ENCODE measurements around the gene NLRC5. TPM values are rescaled to one million over a fixed set of nuclear protein-coding genes. Genes with fewer than 3 reads are reported as not detected.

Gene NLRC5
- total RNA-seq, 4 donors from 2014 or later = 47.6 to 314 (median 80.8) TPM

GRCh38 chr16:56965149-56966092 lies 23.9 kb upstream of the NLRC5 start:
- Histone ChIP-seq H3K4me1 (peaks cover 0 to 8% (median 7%) of the 10 kb centered on the region in 4 donors), H3K36me3 (no peaks in the 10 kb centered on the region), H3K27ac (peak overlapping the region in 1 of 4 donors; percentile 31), H3K9me3 (no peaks in the 10 kb centered on the region), H3K4me3 (no peak overlapping the region), H3K27me3 (no peaks in the 10 kb centered on the region)
- TF ChIP-seq POLR2A (IDR thresholded peaks at IDR 0.05) = no peak
- TF ChIP-seq CTCF (IDR thresholded peaks at IDR 0.05) = no peak
- DNase-seq = no peak

- Histone ChIP-seq H3K4me1 (peaks cover 0 to 11% (median 8%) of the 10 kb centered on the region in 4 donors), H3K36me3 (no peaks in the 10 kb centered on the region), H3K9me3 (no peaks in the 10 kb centered on the region), H3K27me3 (no peaks in the 10 kb centered on the region), H3K27ac (peak overlapping the region in 1 of 4 donors; percentile 31), H3K4me3 (no peak overlapping the region)
- no peak for DNase-seq
- TF ChIP-seq CTCF (IDR thresholded peaks at IDR 0.05) = no peak
- TF ChIP-seq POLR2A (IDR thresholded peaks at IDR 0.05) = no peak
These were observed 23.3 kb upstream of the NLRC5 start for GRCh38 chr16:56966093-56966475.

GRCh38 chr16:56967733-56968132 lies 21.6 kb upstream of the NLRC5 start:
- no peak for TF ChIP-seq CTCF (IDR thresholded peaks at IDR 0.05)
- TF ChIP-seq POLR2A (IDR thresholded peaks at IDR 0.05) = no peak
- no peak for DNase-seq

GRCh38 chr16:56969769-56970168 lies 19.6 kb upstream of the NLRC5 start:
- H3K27ac ChIP-seq = no peak overlapping the region
- no peak for DNase-seq
- TF ChIP-seq POLR2A (IDR thresholded peaks at IDR 0.05) (no peak), CTCF (IDR thresholded peaks at IDR 0.05) (no peak)
- peaks cover 0 to 16% (median 3%) of the 10 kb centered on the region in 4 donors for H3K4me1 ChIP-seq
- H3K36me3 ChIP-seq = no peaks in the 10 kb centered on the region
- no peak overlapping the region for H3K4me3 ChIP-seq
- no peaks in the 10 kb centered on the region for H3K27me3 ChIP-seq
- H3K9me3 ChIP-seq = no peaks in the 10 kb centered on the region

More at GRCh38 chr16:56967733-56968132, 21.6 kb upstream of the NLRC5 start:
- no peak overlapping the region for H3K27ac ChIP-seq
- H3K4me3 ChIP-seq = no peak overlapping the region
- H3K27me3 ChIP-seq = no peaks in the 10 kb centered on the region
- no peaks in the 10 kb centered on the region for H3K36me3 ChIP-seq
- H3K4me1 ChIP-seq = peaks cover 0 to 13% (median 8%) of the 10 kb centered on the region in 4 donors
- no peaks in the 10 kb centered on the region for H3K9me3 ChIP-seq

GRCh38 chr16:56970934-56971767 lies 18.2 kb upstream of the NLRC5 start:
- TF ChIP-seq POLR2A (IDR thresholded peaks at IDR 0.05) (no peak), CTCF (IDR thresholded peaks at IDR 0.05) (no peak)
- Histone ChIP-seq H3K4me3 (no peak overlapping the region), H3K9me3 (no peaks in the 10 kb centered on the region), H3K27ac (peak overlapping the region in 1 of 4 donors; percentile 57), H3K4me1 (peaks cover 0 to 18% (median 0%) of the 10 kb centered on the region in 4 donors), H3K36me3 (no peaks in the 10 kb centered on the region), H3K27me3 (no peaks in the 10 kb centered on the region)
- peak in 2 of 3 donors; percentile 54 to 60 for DNase-seq

Data from Peyer's patch (tissue), 4 donors.